ENCODE results near the gene IL12A.

Gene IL12A

GRCh38 chr3:160018959-160019358, 30.3 kb downstream of the IL12A start:
- H3K9ac ChIP-seq (ENCODE audit: low read length) = no peak overlapping the region
- H3K79me2 ChIP-seq (ENCODE audit: insufficient read depth, low read length) = no peaks in the 10 kb centered on the region
- TF ChIP-seq EZH2phosphoT487 (conservative IDR thresholded peaks at IDR 0.05; ENCODE audit: low read length) = no peak
- no peak for TF ChIP-seq CTCF (IDR thresholded peaks at IDR 0.05; ENCODE audit: insufficient read depth, low read length, poor library complexity, severe bottlenecking)
- no peaks in the 10 kb centered on the region for H3F3A ChIP-seq (ENCODE audit: insufficient read depth)
- no peaks in the 10 kb centered on the region for H4K20me1 ChIP-seq (ENCODE audit: low read depth, low read length)
- no peaks in the 10 kb centered on the region for H3K36me3 ChIP-seq (ENCODE audit: low read length)
- H2AFZ ChIP-seq (ENCODE audit: low read depth, low read length, severe bottlenecking) = no peak overlapping the region
- H3K9me2 ChIP-seq (replicated peaks; ENCODE audit: insufficient read depth, low read length) = no peaks in the 10 kb centered on the region
- no peak overlapping the region for H3K4me3 ChIP-seq (ENCODE audit: insufficient read depth, low read length, poor library complexity, severe bottlenecking)
- no peak overlapping the region for H3K4me2 ChIP-seq (ENCODE audit: low read depth, low read length, poor library complexity, severe bottlenecking)
- H3K27me3 ChIP-seq (ENCODE audit: low read length) = no peaks in the 10 kb centered on the region
- no peaks in the 10 kb centered on the region for H3K9me3 ChIP-seq (ENCODE audit: insufficient read depth, low read length)
- H3K27ac ChIP-seq (ENCODE audit: low read depth, low read length) = no peak overlapping the region

GRCh38 chr3:160020057-160020711, 31.5 kb downstream of the IL12A start:
- H3K79me2 ChIP-seq (ENCODE audit: insufficient read depth, low read length) = no peaks in the 10 kb centered on the region
- no peaks in the 10 kb centered on the region for H3K9me2 ChIP-seq (replicated peaks; ENCODE audit: insufficient read depth, low read length)
- H3K27me3 ChIP-seq (ENCODE audit: low read length) = no peaks in the 10 kb centered on the region
- no peaks in the 10 kb centered on the region for H3F3A ChIP-seq (ENCODE audit: insufficient read depth)
- no peaks in the 10 kb centered on the region for H4K20me1 ChIP-seq (ENCODE audit: low read depth, low read length)
- no peaks in the 10 kb centered on the region for H3K36me3 ChIP-seq (ENCODE audit: low read length)
- no peak overlapping the region for H3K4me3 ChIP-seq (ENCODE audit: insufficient read depth, low read length, poor library complexity, severe bottlenecking)
- no peaks in the 10 kb centered on the region for H3K9me3 ChIP-seq (ENCODE audit: insufficient read depth, low read length)
- TF ChIP-seq EZH2phosphoT487 (conservative IDR thresholded peaks at IDR 0.05; ENCODE audit: low read length) (no peak), CTCF (IDR thresholded peaks at IDR 0.05; ENCODE audit: insufficient read depth, low read length, poor library complexity, severe bottlenecking) (no peak)
- H3K9ac ChIP-seq (ENCODE audit: low read length) = no peak overlapping the region
- no peak overlapping the region for H3K27ac ChIP-seq (ENCODE audit: low read depth, low read length)
- no peak overlapping the region for H2AFZ ChIP-seq (ENCODE audit: low read depth, low read length, severe bottlenecking)
- no peak overlapping the region for H3K4me2 ChIP-seq (ENCODE audit: low read depth, low read length, poor library complexity, severe bottlenecking)

DNA sequence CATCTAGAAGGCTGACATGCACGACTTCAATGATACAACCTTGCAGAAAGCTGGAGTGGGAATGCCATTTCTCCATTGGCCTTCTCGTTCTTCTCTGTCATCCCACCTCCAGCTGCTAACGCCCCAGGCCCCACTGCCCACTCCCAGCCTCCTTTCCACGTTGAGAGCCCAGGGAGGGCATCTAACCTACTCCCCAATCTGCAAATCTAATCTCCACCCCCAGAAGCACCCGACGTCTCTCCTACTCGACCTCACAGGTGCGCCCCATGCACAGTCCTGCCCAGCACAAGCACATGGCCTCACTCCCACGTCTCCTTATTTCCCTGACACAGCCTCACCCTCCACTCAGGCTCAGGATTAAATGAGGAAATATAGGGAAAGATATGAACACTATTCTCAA, 33.4 kb downstream of the IL12A start:
- Histone ChIP-seq H4K20me1 (ENCODE audit: low read depth, low read length) (no peaks in the 10 kb centered on the region), H3K4me3 (ENCODE audit: insufficient read depth, low read length, poor library complexity, severe bottlenecking) (no peak overlapping the region), H3K9me3 (ENCODE audit: insufficient read depth, low read length) (no peaks in the 10 kb centered on the region), H3F3A (ENCODE audit: insufficient read depth) (no peaks in the 10 kb centered on the region), H3K9ac (ENCODE audit: low read length) (no peak overlapping the region), H3K9me2 (replicated peaks; ENCODE audit: insufficient read depth, low read length) (no peaks in the 10 kb centered on the region), H3K4me2 (ENCODE audit: low read depth, low read length, poor library complexity, severe bottlenecking) (no peak overlapping the region), H3K36me3 (ENCODE audit: low read length) (no peaks in the 10 kb centered on the region), H3K27ac (ENCODE audit: low read depth, low read length) (no peak overlapping the region), H2AFZ (ENCODE audit: low read depth, low read length, severe bottlenecking) (no peak overlapping the region), H3K27me3 (ENCODE audit: low read length) (no peaks in the 10 kb centered on the region), H3K79me2 (ENCODE audit: insufficient read depth, low read length) (no peaks in the 10 kb centered on the region)
- TF ChIP-seq CTCF (IDR thresholded peaks at IDR 0.05; ENCODE audit: insufficient read depth, low read length, poor library complexity, severe bottlenecking) (no peak), EZH2phosphoT487 (conservative IDR thresholded peaks at IDR 0.05; ENCODE audit: low read length) (no peak)
